Inferior parietal cortex (tissue), 1 donor: Measurements from ENCODE around the gene EIF4H.
"Not testable (repeated sequence)": the region's sequence is repeated elsewhere in the genome, so short reads cannot be mapped to it uniquely, and the experiment has no call there.

Experiments used
- DNase-seq: peaks from one replicate; pipeline ENCODE4 v3.0.0-alpha.2; 2016; ENCODE audit errors: extremely low spot score

The EIF4H gene

DNA sequence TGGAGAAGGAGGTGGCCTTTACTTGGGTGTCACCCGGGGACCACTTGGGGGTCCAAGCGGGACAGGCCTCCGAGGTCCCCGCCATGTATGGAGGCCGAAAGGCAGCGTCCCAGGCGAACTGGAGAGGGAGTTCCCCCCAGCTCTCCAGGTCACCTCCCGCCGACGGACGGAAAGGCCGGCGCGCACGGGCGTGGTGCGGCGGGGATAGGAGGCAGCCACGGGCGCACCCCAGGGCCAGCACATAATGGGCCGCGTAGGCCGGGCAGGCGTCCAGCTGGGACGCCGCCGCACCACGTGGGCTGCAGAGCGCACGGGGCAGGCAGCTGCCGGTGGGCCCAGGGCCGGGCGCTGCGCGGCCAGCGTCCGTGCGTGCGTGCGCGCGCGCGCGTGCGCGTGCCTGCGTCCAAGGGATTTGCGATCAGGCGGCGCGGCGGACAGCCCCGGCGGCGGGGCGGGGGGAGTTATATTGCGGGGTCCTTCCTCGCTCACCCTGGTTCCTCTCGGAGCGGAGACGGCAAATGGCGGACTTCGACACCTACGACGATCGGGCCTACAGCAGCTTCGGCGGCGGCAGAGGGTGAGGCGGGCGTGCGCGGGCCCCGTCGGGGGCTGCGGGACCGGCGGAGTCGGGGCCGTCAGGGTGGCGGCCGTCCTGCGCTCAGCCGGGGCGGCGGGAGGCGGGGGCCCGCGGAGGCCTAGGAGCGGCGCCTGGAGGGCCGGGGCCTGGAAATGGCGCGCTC lies at the start of gene EIF4H:
EIF4H (plus strand) TSS at position 491 of the 740 bp plus-strand sequence; CDS start at position 519, 28 bp downstream.
- peak; percentile 90 for DNase-seq

DNA sequence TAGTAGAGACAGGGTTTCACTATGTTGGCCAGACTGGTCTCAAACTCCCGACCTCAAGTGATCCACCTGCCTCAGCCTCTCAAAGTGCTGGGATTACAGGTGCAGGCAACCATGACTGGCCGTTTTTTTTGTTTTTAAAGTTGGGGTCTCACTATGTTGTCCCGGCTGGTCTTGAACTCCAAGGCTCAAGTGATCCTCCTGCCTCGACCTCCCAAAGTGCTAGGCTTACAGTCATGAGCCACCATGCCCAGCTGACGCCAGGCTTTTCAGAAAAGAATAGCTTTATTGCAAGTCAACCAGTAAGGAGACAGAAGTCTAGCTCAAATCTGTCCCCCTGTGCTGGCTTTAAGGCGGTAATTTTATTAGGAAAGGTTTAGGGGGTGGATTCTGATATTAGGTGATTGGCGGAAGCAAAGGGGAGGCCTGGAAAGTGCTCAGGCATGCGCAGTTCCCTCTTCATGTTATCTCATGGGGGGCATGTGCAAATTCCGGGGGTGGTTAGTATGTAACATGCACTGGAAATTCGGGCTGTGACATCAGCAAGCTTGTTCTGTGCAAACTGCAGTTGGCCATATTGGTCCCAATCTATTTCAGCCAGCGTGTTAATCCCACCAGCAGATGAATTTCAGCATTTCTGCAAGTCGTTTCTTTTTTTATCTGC lies 47.8 kb upstream of the EIF4H start:
- no peak for DNase-seq

DNA sequence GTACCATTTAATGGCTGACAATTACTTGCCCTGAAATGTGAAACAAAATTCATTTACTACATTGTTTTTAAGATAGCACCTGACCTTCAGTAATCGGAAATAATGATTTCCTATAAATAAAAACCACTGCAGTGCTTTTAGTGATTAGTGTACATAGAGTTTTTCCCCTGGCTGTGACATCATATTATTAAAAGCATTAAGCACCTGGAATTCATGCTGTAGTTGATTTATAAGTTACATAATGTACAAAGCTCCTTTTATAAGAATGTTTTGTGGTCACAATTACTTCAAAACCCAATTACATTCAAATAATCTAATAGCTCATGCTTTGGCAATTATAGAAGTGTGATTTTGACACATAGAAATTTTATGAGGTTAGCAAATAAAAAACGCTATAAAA lies 44.3 kb upstream of the EIF4H start:
- no peak for DNase-seq

DNA sequence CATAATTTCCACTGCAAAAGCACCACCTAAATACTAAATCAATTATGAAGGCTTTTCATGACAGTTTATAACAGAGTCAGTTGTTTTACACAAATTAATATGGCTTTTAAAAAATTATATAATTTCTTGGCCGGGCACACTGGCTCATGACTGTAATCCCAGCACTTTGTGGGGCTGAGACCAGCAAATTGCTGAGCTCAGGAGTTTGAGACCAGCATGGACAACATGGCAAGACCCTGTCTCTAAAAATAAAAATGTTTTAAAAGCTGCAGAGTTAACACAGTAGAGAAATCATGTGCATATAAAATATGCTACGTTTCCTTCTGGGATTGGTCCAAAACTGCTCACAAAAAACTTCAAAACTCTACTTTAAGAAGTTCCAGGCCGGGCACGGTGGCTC lies 43.6 kb upstream of the EIF4H start:
- DNase-seq: no peak

DNA sequence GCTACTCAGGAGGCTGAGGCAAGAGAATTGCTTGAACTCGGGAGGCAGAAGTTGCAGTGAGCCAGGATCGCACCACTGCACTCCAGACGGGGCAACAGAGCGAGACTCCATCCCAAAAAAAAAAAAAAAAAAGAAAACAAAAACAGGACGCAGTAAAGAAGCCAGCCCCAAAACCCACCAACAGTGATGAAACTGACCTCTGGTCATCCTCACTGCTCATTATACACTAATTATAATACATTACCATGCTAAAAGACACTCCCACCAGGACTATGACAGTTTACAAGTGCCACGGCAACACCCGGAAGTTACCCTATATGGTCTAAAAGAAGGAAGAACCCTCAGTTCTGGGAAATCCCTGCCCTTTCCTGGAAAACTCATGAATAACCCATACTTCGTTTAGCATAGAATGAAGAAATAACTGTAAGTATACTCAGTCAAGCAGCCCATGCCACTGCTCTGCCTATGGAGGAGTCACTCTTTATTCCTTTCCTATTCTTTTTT lies 40.0 kb upstream of the EIF4H start:
- DNase-seq: no peak

DNA sequence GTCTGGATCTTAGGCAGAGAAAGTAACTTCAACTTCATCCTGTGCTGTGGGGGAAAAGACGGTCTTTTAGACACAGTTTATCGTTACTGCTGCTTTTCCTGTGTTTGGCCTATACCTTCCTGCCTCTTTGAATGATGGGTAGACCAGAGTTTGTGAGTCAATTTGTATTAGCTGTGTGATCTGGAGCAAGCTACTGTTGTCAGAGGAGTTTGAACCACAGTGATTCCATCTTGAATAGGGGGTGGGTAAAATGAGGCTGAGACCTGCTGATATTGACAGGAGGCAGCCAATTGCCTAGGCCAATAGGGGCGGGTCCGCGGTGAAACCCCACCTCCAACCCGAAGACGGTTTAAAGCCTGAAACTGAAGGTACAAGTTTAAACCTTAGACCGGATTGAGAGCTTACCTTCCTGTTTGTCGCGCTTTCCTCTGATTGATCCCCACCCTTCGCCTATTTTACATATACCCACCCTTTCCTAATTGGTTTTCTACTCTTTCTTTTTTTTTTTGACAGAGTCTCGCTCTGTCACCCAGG lies 35.8 kb upstream of the EIF4H start:
- no peak for DNase-seq

DNA sequence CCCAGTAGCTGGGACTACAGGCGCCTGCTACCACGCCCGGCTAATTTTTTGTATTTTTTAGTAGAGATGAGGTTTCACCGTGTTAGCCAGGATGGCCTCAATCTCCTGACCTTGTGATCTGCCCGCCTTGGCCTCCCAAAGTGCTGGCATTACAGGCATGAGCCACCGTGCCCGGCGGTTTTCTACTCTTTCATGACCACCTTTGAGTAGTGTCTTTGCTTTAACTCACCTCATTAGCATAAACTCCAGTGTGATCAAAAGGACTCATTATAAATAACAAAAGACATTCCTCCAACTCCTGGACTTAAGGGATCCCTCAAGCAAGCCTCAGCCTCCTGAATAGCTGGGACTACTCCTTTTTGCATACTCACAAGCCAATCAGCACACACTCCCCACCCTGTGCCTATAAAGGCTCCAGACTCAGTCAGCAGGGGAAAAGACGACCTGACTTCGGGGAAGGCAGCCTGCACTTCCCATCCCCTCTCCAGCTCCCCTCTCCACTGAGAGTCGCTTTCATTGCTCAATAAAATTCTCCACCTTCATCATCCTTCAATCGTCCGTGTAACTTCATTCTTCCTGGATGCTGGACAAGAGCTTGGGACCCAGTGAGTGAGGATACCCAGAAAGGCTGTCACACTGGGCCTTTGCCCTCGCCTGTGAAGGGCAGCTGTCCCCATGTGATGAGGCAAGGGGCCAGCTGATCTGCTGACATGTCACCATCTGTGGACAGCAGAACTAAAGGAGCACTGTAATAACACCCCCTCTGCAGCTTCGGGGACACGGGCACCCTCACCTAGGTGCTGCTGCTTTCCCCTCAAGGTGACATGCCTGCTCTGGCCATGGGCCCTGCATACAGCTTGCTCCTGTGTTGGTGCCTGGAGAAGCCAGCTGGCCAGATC lies 35.0 kb upstream of the EIF4H start:
- DNase-seq: no peak

DNA sequence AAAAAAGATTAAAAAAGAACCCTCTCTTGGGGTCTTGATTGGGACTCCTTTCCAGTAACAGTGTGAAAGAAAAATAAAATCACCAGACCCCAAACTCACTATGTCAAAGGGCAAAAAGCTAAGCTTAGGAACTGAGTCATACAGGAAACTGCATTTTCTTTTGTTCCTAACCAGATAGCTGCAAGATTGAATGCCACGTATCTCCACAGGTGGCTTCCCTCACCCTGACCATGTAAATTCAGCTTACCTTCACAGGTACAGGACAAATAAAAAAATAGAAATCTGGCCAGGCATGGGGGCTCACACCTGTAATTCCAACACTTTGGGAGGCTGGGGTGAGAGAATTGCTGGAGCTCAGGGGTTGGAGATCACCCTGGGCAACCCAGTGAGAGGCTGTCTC lies 32.5 kb upstream of the EIF4H start:
- DNase-seq: no peak

DNA sequence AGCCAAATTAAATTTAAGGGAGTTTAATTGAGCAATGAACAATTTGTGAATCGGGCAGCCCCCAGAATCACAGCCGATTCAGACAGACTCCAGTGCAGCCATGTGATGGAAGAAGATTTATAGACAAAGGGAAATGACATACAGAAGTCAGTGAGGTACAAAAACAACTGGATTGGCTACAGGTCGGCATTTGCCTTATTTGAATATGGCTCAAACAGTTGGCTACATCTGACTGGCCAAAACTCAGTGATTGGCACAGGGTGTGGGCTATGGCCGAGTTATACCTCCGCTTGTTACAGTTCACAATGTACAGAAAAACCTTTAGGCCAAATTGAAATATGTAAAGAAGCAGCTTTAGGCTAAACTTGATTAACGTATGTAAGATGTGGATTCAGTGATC lies 30.8 kb upstream of the EIF4H start:
- no peak for DNase-seq

DNA sequence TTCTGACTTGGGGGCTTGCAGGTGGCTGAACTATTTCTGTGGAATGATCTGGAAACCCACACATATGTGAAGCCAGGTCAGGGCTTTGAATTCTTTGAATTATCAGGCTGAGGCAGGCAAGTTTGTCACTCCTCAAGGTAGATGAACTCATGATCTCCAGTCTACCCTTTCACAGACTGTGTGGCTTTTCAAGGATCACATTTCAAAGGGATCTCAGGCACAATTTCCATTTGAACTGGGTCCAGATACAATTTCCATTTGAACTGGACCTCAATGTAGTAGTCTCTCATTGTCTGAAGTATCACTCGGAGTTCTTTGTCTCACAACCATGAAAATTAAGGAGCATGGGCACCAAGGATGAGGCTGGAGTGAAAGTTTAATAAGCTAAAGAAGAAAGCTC lies 25.7 kb upstream of the EIF4H start:
- DNase-seq: no peak

DNA sequence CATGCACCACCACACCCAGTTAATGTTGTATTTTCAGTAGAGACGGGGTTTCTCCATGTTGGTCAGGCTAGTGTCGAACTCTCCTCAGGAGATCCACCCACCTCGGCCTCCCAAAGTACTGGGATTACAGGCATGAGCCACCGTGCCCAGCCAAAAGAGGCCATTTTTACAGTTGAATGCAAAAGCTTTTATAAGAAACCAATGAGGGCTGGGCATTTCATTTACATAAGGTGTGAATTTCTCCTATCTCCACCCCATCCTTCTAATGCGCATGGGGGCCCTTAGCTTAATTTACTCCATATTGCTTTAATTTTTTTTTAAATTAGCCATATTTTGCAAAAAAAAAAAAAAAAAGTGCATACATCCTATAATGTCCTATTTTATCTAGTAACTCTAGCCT lies 25.1 kb upstream of the EIF4H start:
- no peak for DNase-seq

DNA sequence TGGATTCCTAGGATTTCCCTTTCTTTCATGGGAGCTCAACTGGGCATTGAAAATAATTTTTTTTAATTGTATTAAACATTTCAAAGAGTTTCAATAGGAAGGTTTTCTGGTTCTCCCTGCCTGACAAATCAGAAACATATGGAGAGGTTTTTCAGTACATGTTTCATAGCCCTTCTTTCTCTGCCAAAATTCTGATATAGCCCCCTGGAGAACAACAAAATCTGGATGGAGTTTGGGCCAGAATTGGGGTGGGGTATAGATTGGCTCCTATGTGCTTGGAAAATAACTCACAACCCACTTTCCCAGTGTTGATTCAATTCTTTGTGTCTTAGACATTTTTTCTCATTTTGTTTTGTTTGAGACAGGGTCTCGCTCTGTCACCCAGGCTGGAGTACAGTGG lies 24.6 kb upstream of the EIF4H start:
- DNase-seq: no peak

DNA sequence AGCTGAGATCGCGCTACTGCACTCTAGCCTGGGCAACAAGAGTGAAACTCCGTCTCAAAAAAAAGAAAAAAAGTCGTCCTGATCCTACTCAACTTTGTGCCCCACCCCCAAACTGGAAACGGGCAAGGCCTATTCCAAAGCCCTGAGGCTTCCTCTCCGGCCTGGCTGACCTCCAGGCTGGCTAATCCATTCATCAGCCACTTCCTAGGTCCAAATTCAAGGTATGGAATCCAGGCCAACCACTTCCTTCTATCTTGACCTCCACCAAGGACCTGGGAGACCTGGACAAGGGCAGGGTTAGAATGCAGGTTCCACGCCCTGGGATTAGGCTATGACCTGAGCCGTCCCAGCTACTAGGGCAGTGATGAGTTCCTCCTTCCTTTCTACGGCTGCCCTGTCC lies 20.4 kb upstream of the EIF4H start:
- DNase-seq: no peak

DNA sequence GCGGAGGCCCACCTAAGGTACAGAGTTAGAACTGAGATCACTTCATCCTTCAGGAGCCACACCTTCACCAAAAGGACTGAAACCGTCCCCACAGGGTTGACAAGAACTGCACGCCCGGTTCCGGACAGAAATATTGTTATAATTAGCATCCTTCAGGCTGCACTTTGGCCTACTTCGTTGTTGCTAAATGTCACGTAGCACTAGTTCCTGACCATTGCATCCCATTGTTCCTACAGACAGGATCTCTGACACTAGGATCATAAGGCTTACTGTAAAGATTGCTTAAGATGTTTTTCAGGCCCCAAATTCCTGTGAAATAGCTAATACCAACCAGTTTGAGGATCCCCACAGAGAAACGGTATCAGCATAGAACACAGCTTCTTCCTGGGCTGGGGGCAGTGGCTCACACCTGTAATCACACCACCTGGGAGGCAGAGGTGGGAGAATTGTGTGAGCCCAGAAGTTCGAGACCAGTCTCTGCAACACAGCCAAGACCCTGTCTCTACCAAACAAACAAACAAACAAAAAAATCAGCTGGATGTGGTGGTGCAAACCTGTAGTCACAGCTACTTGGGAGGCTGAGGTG lies 18.3 kb upstream of the EIF4H start:
- DNase-seq: no peak

DNA sequence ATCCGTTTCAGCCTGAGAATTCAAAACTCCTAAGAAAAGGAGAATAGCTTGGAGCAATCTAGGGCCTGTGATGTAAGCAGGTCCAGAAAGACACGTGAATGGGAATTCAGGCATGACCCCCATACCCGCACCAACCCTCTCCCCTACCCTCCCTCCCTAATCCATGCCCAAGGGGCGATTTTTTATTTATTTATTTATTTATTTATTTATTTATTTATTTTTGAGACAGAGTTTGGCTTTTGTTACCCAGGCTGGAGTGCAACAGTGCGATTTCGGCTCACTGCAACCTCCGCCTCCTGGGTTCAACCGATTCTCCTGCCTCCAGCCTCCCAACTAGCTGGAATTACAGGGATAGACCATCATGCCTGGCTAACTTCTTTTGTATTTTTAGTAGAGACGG lies 16.6 kb upstream of the EIF4H start:
- DNase-seq: no peak

DNA sequence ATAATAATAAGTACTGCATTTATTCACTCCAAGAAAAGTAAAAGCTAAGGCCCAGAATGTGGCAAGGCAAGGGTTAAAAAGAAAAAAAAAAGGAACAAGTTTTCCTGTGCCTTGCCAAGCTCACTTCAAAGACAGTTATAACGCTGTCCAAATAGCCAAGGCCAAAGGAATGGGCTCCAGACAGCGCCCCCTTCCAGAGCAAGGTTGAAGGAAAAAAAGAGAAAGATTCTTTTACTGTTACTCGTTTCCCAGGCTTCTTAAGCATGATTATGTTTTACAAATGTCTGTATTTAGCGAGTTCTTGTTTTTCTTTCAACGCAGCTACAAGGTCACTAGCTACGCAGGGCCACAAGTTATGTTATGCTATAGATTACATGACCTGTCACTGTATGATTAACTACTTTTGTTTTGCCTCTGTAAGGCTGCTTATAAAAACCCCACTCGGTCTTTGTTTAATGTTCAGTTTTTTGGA lies 9.1 kb upstream of the EIF4H start:
- no peak for DNase-seq

DNA sequence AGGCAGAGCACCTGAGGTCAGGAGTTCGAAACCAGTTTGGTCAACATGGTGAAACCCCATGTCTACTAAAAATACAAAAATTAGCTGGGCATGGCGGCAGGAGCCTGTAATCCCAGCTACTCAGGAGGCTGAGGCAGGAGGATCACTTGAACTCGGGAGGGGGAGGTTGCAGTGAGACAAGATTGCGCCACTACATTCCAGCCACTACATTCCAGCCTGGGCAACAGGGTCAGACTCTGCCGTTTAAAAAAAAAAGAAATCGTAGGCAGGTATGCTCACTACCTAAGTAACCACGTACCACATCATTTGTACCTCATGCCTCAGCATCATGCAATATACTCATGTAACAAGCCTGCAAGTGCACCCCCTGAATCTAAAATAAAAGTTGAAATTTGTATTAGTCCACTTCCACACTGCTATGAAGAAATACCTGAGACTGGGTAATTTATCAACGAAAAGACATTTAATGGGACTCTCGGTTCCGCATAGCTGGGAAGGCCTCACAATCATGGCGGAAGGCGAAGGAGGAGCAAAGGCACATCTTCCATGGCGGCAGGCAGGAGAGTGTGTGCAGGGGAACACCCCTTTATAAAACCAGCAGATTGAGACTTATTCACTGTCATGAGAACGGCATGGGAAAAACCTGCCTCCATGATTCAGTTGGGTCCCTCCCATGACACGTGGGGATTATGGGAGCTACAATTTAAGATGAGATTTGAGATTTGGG lies 8.1 kb upstream of the EIF4H start:
- no peak for DNase-seq

DNA sequence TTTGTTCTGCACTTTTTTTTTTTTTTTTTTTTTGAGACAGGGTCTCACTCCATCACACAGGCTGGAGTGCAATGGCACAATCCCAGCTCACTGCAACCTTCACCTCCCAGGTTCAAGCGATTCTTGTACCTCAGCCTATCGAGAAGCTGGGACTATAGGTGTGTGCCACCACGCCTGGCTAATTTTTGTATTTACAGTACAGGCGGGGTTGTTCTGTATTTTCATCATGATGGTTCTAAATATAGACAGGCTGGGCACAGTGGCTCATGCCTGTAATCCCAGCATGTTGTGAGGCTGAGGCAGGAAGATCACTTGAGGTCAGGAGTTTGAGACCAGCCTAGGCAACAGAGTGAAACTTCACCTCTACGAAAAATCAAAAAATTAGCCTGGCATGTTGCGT lies 6.8 kb upstream of the EIF4H start:
- not testable (repeated sequence) for DNase-seq

DNA sequence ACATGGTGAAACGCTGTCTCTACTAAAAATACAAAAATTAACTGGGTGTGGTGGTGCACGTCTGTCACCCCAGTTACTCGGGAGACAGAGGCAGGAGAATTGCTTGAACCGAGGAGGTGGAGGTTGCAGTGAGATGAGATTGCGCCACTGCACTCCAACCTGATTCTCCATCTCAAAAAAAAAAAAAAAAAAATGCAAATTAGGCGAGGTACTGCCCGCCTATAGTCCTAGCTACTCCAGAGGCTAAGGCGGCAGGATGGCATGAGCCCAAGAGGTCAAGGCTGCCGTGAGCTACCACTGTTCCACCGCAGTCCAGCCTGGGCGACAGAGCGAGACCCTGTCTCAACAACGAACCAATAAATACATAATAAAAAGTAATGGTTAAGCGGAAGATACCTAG lies 1.1 kb upstream of the EIF4H start:
- no peak for DNase-seq

DNA sequence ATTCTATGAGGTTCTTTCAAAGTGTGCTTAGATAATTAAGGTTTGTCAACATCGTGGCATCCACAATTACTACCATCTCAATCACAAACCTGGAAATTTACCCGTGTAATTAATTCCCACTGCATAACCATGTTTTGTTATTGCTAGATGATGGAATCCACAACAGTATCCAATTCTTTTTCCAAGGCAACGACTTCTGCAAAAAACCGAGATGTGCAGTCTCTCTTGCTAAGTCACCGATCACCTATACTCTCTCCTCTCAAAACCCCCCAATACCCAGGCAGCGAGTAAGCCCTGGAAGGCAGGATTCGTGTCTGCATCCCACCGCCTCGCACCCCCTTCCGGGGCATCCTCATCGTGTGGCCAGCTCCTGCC lies 678 bp upstream of the EIF4H start:
- no peak for DNase-seq

DNA sequence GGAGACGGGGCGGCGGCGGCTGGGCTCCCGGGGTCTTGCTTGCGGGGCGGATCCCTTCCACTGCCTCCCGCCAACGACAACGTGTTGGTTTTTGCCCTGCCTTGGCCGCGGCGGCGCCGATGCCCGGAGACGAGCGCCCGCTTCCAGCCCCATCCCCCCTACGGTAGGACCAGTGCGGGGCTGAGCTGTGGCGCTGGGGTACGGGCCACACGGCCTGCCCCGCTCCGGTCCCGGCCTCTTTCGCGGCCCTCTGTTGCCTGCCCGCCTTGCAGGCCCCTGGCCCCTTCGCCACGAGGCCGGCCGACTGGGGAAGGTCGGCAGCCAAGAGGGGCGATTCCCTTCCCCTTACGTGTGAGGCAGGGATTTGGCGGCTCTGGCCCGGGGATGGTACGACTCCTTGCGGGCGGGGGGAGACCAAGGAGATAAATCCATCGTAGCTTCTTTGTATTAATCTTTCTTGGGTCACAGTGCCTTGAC lies 488 bp downstream of the EIF4H start:
- DNase-seq: no peak
